ENCODE measurements around the gene WDR47.

DNA sequence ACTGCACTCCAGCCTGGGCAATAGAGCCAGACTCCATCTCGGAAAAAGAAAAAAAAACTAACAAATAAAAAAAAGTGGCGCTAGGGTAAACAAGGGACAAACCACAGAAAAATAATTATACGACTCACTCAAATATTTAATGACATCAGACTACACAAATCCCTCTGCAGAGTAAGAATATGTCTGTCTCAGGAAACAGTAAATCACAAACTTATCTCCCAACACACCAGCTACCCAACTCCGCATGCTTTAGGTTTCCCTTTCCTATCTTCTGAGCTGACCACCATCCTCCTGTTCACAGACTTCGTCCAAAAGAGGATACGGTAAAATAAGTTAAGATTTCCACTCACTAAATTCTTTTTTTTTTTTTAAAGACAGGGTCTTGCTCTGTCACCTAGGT is 16.2 kb downstream of the WDR47 start:
- TF ChIP-seq, protein P1, sequence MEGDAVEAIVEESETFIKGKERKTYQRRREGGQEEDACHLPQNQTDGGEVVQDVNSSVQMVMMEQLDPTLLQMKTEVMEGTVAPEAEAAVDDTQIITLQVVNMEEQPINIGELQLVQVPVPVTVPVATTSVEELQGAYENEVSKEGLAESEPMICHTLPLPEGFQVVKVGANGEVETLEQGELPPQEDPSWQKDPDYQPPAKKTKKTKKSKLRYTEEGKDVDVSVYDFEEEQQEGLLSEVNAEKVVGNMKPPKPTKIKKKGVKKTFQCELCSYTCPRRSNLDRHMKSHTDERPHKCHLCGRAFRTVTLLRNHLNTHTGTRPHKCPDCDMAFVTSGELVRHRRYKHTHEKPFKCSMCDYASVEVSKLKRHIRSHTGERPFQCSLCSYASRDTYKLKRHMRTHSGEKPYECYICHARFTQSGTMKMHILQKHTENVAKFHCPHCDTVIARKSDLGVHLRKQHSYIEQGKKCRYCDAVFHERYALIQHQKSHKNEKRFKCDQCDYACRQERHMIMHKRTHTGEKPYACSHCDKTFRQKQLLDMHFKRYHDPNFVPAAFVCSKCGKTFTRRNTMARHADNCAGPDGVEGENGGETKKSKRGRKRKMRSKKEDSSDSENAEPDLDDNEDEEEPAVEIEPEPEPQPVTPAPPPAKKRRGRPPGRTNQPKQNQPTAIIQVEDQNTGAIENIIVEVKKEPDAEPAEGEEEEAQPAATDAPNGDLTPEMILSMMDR (IDR thresholded peaks at IDR 0.05; ENCODE audit: low read depth, low read length): no peak
- TF ChIP-seq EZH2phosphoT487 (IDR thresholded peaks at IDR 0.05; ENCODE audit: low read depth): no peak
